ENCODE data around the gene CAPN8. TPM values are rescaled to one million over a fixed set of nuclear protein-coding genes. Genes with fewer than 3 reads are reported as not detected.
A peak's percentile ranks its signal among the peaks of the same experiment; 100 is the strongest.

CAPN8 gene
- total and polyA plus RNA-seq, 5 experiments from 2014 or later: 0.21 to 0.36 TPM; not detected in 3

GRCh38 chr1:223645903-223646302 lies 19.6 kb downstream of the CAPN8 start:
- Mint-ChIP-seq H3K27me3 (peaks cover 5 to 19% (median 7%) of the 10 kb centered on the region in 5 donors), H3K4me3 (no peak overlapping the region), H3K4me1 (peaks cover 0 to 2% (median 0%) of the 10 kb centered on the region in 4 donors), H3K36me3 (peaks cover 0 to 6% (median 4%) of the 10 kb centered on the region in 3 donors), H3K9me3 (peaks cover 0 to 12% (median 7%) of the 10 kb centered on the region in 9 donors), H3K27ac (no peak overlapping the region)
- DNase-seq (no peak), ATAC-seq (no peak)
- POLR2A ChIA-PET: no interaction called here

DNA sequence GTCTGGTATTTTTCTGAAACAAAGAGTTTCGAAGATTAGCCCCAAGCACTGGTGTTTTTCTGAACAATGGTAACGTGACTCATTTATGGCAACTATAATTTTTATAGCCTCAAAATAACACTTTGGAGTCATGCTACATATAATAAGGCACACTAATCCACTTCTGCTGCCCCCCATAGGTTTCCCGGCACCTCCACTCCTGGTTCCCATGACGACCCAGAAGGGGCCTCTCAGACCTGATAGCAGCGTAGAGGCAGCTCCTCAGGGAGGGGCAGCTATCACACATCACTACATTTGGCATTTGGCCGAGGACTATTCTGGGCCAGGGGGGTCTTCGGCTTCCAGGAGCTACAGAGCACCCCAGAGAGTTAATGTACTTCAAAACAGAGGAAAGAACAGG lies 23.3 kb downstream of the CAPN8 start:
- DNase-seq: no peak
- POLR2A ChIA-PET: no interaction called here
- Mint-ChIP-seq H3K9me3 (peaks cover 5 to 29% (median 23%) of the 10 kb centered on the region in 9 donors), H3K27ac (no peak overlapping the region), H3K4me3 (no peak overlapping the region), H3K27me3 (peaks cover 2 to 23% (median 7%) of the 10 kb centered on the region in 5 donors), H3K36me3 (peaks cover 0 to 18% (median 6%) of the 10 kb centered on the region in 3 donors), H3K4me1 (peaks cover 5 to 10% (median 6%) of the 10 kb centered on the region in 4 donors)
- no peak for ATAC-seq

DNA sequence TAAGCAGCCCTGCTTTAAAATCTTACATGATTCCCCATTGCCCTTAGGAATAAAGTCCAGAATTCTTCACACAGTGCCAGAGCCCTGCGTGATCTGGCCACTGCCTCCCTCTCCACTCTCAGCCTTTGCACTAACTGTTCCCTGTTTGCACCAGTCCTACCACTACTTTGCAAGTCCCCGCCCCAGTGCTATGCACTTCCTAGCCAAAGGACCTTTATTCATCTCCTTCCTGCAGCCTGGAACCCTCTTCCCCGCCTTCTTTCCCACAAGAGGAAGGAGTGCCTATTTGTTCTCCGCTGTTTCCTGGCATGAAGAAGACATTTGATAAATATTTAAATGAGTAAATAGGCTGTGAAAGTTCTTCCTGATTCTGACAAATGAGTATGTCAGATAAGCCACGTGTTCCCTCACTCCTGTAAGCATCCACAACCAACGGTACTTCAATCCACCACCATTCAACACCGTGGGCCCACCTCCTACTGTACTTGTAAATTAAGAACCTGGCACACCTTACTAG lies 23.9 kb downstream of the CAPN8 start:
- DNase-seq (no peak), ATAC-seq (no peak)
- Mint-ChIP-seq H3K27me3 (peaks cover 2 to 28% (median 13%) of the 10 kb centered on the region in 5 donors), H3K36me3 (peaks cover 0 to 22% (median 6%) of the 10 kb centered on the region in 3 donors), H3K9me3 (peaks cover 5 to 29% (median 23%) of the 10 kb centered on the region in 9 donors), H3K4me1 (peaks cover 5 to 10% (median 6%) of the 10 kb centered on the region in 4 donors), H3K27ac (peak overlapping the region in 1 of 10 donors; percentile 25), H3K4me3 (peak overlapping the region in 1 of 10 donors; percentile 30)
- POLR2A ChIA-PET: no interaction called here

- Mint-ChIP-seq H3K9me3 (peaks cover 7 to 40% (median 27%) of the 10 kb centered on the region in 9 donors), H3K4me1 (peaks cover 5 to 10% (median 6%) of the 10 kb centered on the region in 4 donors), H3K36me3 (peaks cover 0 to 28% (median 6%) of the 10 kb centered on the region in 3 donors), H3K4me3 (no peak overlapping the region), H3K27ac (peak overlapping the region in 2 of 10 donors; percentile 15 to 22), H3K27me3 (peaks cover 2 to 28% (median 12%) of the 10 kb centered on the region in 5 donors)
- peak in 2 of 10 donors; percentile 3 to 5 for DNase-seq
- ATAC-seq: no peak
- POLR2A ChIA-PET: no interaction called here
Observed at GRCh38 chr1:223639331-223639749, 26.2 kb downstream of the CAPN8 start.

GRCh38 chr1:223635236-223635635 lies 30.3 kb downstream of the CAPN8 start:
- DNase-seq: no peak
- Mint-ChIP-seq H3K4me1 (peaks cover 3 to 10% (median 6%) of the 10 kb centered on the region in 4 donors), H3K9me3 (peaks cover 6 to 31% (median 20%) of the 10 kb centered on the region in 9 donors), H3K36me3 (peaks cover 0 to 24% (median 5%) of the 10 kb centered on the region in 3 donors), H3K27ac (no peak overlapping the region), H3K27me3 (peaks cover 4 to 26% (median 9%) of the 10 kb centered on the region in 5 donors), H3K4me3 (no peak overlapping the region)
- POLR2A ChIA-PET: no interaction called here
- no peak for ATAC-seq

GRCh38 chr1:223634423-223634822 lies 31.1 kb downstream of the CAPN8 start:
- ATAC-seq: no peak
- Mint-ChIP-seq H3K4me3 (no peak overlapping the region), H3K36me3 (peaks cover 0 to 24% (median 5%) of the 10 kb centered on the region in 3 donors), H3K27ac (no peak overlapping the region), H3K9me3 (peaks cover 0 to 23% (median 13%) of the 10 kb centered on the region in 9 donors), H3K4me1 (peaks cover under 1 to 3% (median 2%) of the 10 kb centered on the region in 4 donors), H3K27me3 (peaks cover 4 to 26% (median 9%) of the 10 kb centered on the region in 5 donors)
- POLR2A ChIA-PET: no interaction called here
- no peak for DNase-seq

- peaks cover 0 to 20% (median 11%) of the 10 kb centered on the region in 9 donors for H3K9me3 Mint-ChIP-seq
- peaks cover 0 to 3% (median 0%) of the 10 kb centered on the region in 4 donors for H3K4me1 Mint-ChIP-seq
- H3K4me3 Mint-ChIP-seq: no peak overlapping the region
- POLR2A ChIA-PET: no interaction called here
- H3K36me3 Mint-ChIP-seq: peaks cover 0 to 15% (median 5%) of the 10 kb centered on the region in 3 donors
- no peak overlapping the region for H3K27ac Mint-ChIP-seq
- H3K27me3 Mint-ChIP-seq: peaks cover 2 to 20% (median 4%) of the 10 kb centered on the region in 5 donors
- no peak for DNase-seq
- ATAC-seq: no peak
Observed at GRCh38 chr1:223631956-223632355, 33.5 kb downstream of the CAPN8 start.

GRCh38 chr1:223631473-223631872 lies 34.0 kb downstream of the CAPN8 start:
- H3K27ac Mint-ChIP-seq: no peak overlapping the region
- H3K4me3 Mint-ChIP-seq: no peak overlapping the region
- no peak for DNase-seq
- H3K4me1 Mint-ChIP-seq: peaks cover 0 to 3% (median 0%) of the 10 kb centered on the region in 4 donors
- POLR2A ChIA-PET: no interaction called here
- H3K9me3 Mint-ChIP-seq: peaks cover 0 to 20% (median 10%) of the 10 kb centered on the region in 9 donors
- peaks cover 0 to 14% (median 5%) of the 10 kb centered on the region in 3 donors for H3K36me3 Mint-ChIP-seq
- peaks cover 0 to 18% (median 2%) of the 10 kb centered on the region in 5 donors for H3K27me3 Mint-ChIP-seq
- no peak for ATAC-seq

- no peak overlapping the region for H3K27ac Mint-ChIP-seq
- no peak for ATAC-seq
- peaks cover 0 to 18% (median 0%) of the 10 kb centered on the region in 5 donors for H3K27me3 Mint-ChIP-seq
- POLR2A ChIA-PET: no interaction called here
- peaks cover 0 to 3% (median 0%) of the 10 kb centered on the region in 4 donors for H3K4me1 Mint-ChIP-seq
- no peak for DNase-seq
- peaks cover 0 to 9% (median 5%) of the 10 kb centered on the region in 9 donors for H3K9me3 Mint-ChIP-seq
- H3K36me3 Mint-ChIP-seq: peaks cover 0 to 5% (median 4%) of the 10 kb centered on the region in 3 donors
- no peak overlapping the region for H3K4me3 Mint-ChIP-seq
Observed at GRCh38 chr1:223629126-223629457, 36.4 kb downstream of the CAPN8 start.

GRCh38 chr1:223628233-223629125 lies 37.0 kb downstream of the CAPN8 start:
- Mint-ChIP-seq H3K4me1 (peaks cover 0 to 3% (median 0%) of the 10 kb centered on the region in 4 donors), H3K27ac (peak overlapping the region in 1 of 10 donors; percentile 46), H3K36me3 (no peaks in the 10 kb centered on the region), H3K4me3 (no peak overlapping the region), H3K9me3 (peaks cover 0 to 3% (median 0%) of the 10 kb centered on the region in 9 donors), H3K27me3 (peaks cover 0 to 12% (median 0%) of the 10 kb centered on the region in 5 donors)
- POLR2A ChIA-PET: no interaction called here
- peak in 5 of 10 donors; percentile 6 to 35 (median 31) for DNase-seq
- ATAC-seq: no peak

DNA sequence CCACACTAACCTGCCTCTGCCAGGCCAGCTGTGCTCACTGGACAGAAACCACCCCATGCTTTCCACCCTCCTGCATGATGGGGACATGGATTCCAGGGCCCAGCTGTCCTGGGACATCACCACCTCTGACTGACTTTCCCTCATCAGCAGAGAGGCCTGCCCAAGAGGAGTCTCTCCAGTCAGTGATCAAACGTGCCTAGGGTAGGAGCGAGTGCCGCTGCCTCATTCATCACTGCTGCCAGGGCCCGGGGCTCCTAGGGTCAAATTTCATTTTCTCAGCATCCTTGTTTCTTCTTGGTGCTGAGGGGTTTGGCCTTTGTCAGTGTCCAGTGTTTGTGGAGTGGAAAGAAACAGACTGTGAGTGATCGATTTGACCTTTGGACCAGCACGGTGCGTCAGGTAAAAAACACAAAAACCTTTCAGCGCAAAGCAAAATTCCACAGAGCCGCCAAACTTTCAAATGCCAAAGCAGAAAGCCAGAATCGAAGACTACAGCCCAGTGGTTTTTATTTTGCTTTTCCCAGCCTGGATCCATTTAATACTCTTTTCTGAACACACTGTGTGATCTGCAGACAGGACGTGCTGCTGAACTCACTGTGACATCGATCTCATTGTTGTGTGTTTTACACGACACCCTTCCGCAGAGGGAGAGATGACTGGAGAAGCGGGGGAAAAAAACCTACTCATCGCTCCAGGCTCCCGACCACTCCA lies 43.2 kb downstream of the CAPN8 start:
- Mint-ChIP-seq H3K9me3 (no peaks in the 10 kb centered on the region), H3K27me3 (no peaks in the 10 kb centered on the region), H3K36me3 (no peaks in the 10 kb centered on the region), H3K27ac (no peak overlapping the region), H3K4me3 (no peak overlapping the region), H3K4me1 (peaks cover 0 to 4% (median 0%) of the 10 kb centered on the region in 4 donors)
- ATAC-seq (no peak), DNase-seq (no peak)
- POLR2A ChIA-PET: no interaction called here

GRCh38 chr1:223621312-223621734 lies 44.2 kb downstream of the CAPN8 start:
- DNase-seq (no peak), ATAC-seq (no peak)
- no peak overlapping the region for H3K4me3 Mint-ChIP-seq
- H3K27me3 Mint-ChIP-seq: no peaks in the 10 kb centered on the region
- H3K36me3 Mint-ChIP-seq: no peaks in the 10 kb centered on the region
- H3K27ac Mint-ChIP-seq: no peak overlapping the region
- H3K9me3 Mint-ChIP-seq: no peaks in the 10 kb centered on the region
- H3K4me1 Mint-ChIP-seq: peaks cover 0 to 4% (median 0%) of the 10 kb centered on the region in 4 donors
- POLR2A ChIA-PET: no interaction called here

Measured in naive thymus-derived CD8-positive, alpha-beta T cell (primary cell).